Measurements from ENCODE around the gene NR2C2. TPM values are rescaled to one million over a fixed set of nuclear protein-coding genes. Genes with fewer than 3 reads are reported as not detected.

Gene NR2C2
- total RNA-seq, 1 experiment from 2014 or later: 30.2 TPM

DNA sequence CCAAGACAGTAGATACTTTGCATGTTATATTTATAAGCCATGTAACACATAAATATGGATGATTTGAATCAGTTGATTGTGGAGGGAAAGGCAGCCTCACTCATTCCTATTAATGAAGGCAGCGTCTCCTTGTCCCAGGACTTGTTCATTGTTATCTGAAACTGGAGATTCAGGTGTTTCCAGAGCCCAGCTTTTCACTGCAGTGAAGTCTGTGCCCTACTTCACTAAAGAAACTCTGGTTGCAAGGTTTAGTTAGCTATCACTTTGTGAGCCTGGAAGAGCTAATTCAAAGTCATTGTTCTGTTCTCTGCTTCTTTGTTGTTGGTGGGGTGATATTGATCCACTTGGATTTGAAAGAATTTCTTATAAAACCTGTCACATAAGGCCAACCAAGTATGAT is 9.8 kb downstream of the NR2C2 start:
- Histone ChIP-seq H3K4me3 (no peak overlapping the region), H3K36me3 (peaks cover 16% of the 10 kb centered on the region), H3K27ac (no peak overlapping the region), H3K27me3 (replicated peaks) (no peaks in the 10 kb centered on the region), H3K4me1 (replicated peaks) (no peaks in the 10 kb centered on the region), H3K9me3 (replicated peaks) (no peaks in the 10 kb centered on the region)
- no peak for DNase-seq (ENCODE audit: low read depth in 1 of 2, low spot score in 2 of 2)

DNA sequence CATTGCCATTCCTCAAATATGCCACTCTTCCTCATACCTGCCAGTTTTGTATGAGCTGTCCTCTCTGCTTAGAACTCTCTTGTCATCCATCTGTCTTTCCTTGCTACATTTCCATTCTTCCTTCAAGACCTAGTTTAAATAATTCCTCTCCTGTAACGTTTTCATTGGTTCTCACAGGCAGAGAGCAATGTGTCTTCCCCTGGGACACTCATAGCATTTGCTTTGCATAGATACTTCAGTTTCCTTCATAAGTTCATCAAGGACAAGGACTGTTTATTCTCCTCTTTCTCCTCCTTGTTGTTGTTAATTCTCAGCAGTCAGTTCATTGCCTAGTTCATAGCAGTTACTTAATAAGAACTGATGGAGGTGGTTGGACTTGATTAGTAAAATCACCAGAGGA is 10.5 kb downstream of the NR2C2 start:
- no peak for DNase-seq (ENCODE audit: low read depth in 1 of 2, low spot score in 2 of 2)

DNA sequence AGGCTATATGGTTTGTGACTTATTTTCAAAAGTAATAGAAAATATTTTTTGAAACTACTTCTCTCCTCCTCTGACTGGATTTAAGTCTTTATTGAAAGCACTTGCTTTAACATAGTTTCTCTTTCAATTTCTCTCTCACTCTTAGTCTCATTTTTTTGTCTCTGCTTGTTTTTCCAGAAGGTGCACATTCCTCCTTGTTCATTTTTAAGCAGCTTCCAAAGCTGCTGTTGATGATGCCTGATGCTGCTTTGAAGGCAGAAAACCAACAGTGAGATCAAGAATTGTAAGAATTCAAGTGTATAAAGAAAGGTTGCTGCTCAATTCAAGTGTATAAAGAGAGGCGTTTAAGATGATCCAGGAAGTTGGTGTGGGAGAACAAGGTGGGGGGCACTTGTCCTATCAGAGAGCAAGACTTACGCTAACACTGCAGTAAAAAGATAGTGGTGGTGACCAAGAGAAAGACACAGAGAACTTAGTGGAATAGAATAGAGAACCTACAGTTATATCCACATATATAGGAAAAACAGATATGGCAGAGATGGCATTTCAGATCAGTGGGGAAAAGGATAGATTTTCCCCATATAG is 12.1 kb downstream of the NR2C2 start:
- H3K9me3 ChIP-seq (replicated peaks): no peaks in the 10 kb centered on the region
- DNase-seq (ENCODE audit: low read depth in 1 of 2, low spot score in 2 of 2): no peak
- H3K4me1 ChIP-seq (replicated peaks): no peaks in the 10 kb centered on the region
- no peak overlapping the region for H3K27ac ChIP-seq
- no peaks in the 10 kb centered on the region for H3K27me3 ChIP-seq (replicated peaks)
- H3K4me3 ChIP-seq: no peak overlapping the region
- peaks cover 18% of the 10 kb centered on the region for H3K36me3 ChIP-seq

More for the DNA sequence above, 10.5 kb downstream of the NR2C2 start:
- no peak overlapping the region for H3K4me3 ChIP-seq
- no peak overlapping the region for H3K27ac ChIP-seq
- H3K4me1 ChIP-seq (replicated peaks): no peaks in the 10 kb centered on the region
- no peaks in the 10 kb centered on the region for H3K27me3 ChIP-seq (replicated peaks)
- H3K36me3 ChIP-seq: peaks cover 16% of the 10 kb centered on the region
- no peaks in the 10 kb centered on the region for H3K9me3 ChIP-seq (replicated peaks)

DNA sequence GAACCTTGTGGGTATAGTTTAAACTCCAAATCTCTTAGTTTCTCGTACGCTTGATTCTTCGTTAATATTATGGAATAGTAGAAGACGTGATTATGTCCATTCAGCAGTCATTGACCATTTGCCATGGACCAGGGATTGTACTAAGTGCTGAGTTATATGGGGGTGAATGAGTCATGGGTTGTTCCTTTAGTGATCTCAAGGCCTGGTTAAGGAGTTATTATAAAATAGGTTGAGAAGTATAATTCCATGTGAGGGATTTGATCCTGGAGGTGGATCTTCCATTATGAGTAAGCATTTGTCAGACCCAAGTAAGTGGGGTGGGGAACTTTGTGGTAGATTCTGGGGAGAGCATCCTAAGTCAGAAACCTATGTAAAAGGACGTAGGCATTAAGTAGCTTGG is 15.4 kb downstream of the NR2C2 start:
- no peak for DNase-seq (ENCODE audit: low read depth in 1 of 2, low spot score in 2 of 2)
- H3K4me3 ChIP-seq: no peak overlapping the region
- no peak overlapping the region for H3K27ac ChIP-seq
- H3K4me1 ChIP-seq (replicated peaks): no peaks in the 10 kb centered on the region
- peaks cover 26% of the 10 kb centered on the region for H3K36me3 ChIP-seq
- no peaks in the 10 kb centered on the region for H3K9me3 ChIP-seq (replicated peaks)
- H3K27me3 ChIP-seq (replicated peaks): no peaks in the 10 kb centered on the region

DNA sequence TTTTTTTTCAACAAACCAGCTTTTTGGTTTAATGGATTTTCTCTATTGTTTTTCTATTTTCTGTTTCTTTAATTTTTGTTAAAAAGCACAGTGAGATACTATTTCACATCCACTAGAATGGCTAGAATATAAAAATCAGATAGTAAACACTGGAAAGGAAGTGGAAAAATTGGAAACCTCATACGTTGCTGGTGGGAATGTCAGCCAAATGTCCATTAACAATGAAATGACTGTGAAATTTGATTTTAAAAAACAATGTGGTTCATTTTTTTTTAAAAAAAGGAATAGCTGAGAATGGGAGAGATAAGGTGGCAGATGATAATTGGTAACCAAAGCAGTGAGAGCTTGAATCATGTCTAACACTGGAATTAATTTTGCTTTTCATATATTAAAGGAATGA is 19.9 kb downstream of the NR2C2 start:
- H3K27ac ChIP-seq: no peak overlapping the region
- H3K27me3 ChIP-seq (replicated peaks): no peaks in the 10 kb centered on the region
- no peak overlapping the region for H3K4me3 ChIP-seq
- no peak for DNase-seq (ENCODE audit: low read depth in 1 of 2, low spot score in 2 of 2)
- H3K9me3 ChIP-seq (replicated peaks): no peaks in the 10 kb centered on the region
- H3K36me3 ChIP-seq: peaks cover 32% of the 10 kb centered on the region
- H3K4me1 ChIP-seq (replicated peaks): no peaks in the 10 kb centered on the region

DNA sequence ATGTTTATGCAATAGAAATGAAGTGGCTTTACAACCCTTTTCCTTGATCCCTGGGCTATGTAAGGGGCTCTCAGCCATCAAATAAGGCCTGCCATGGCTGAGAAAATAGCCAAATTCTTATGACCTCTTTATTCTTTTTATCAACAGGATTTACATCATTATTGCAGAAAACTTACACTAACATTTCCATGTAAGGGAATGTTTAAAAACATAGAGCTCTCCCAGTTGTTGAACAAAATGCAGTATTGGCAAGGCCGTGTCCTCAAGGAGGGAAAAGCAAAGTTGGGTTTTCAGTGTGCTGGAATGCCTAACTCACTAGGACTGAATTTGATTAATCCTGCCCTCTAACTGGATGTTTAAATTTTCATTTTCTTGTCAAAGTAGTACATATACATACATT is 22.3 kb downstream of the NR2C2 start:
- DNase-seq (ENCODE audit: low read depth in 1 of 2, low spot score in 2 of 2): no peak
- no peaks in the 10 kb centered on the region for H3K4me1 ChIP-seq (replicated peaks)
- no peaks in the 10 kb centered on the region for H3K27me3 ChIP-seq (replicated peaks)
- no peak overlapping the region for H3K27ac ChIP-seq
- H3K36me3 ChIP-seq: peaks cover 43% of the 10 kb centered on the region
- H3K4me3 ChIP-seq: no peak overlapping the region
- no peaks in the 10 kb centered on the region for H3K9me3 ChIP-seq (replicated peaks)

DNA sequence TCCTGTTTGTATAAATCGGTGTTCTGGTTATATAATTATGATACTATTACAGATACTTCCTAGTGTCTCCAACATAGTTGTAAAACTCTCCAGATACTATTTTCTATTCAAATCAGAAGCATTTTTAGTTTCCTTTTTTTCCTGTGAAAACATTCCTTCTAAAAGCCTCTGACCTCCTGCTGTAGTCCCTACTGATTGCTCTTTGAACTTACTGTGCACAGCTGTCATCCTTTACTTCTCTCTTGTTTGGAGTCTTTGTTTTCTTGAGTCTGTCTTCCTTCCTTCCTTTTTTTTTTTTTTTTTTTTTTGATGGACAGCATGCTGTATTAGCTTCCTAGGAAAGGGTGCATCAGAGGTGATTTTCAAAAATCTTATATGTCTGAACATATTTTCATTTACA is 28.9 kb downstream of the NR2C2 start:
- Histone ChIP-seq H3K9me3 (replicated peaks) (no peaks in the 10 kb centered on the region), H3K27ac (no peak overlapping the region), H3K36me3 (peaks cover 26% of the 10 kb centered on the region), H3K27me3 (replicated peaks) (no peaks in the 10 kb centered on the region), H3K4me1 (replicated peaks) (no peaks in the 10 kb centered on the region), H3K4me3 (no peak overlapping the region)
- no peak for DNase-seq (ENCODE audit: low read depth in 1 of 2, low spot score in 2 of 2)

DNA sequence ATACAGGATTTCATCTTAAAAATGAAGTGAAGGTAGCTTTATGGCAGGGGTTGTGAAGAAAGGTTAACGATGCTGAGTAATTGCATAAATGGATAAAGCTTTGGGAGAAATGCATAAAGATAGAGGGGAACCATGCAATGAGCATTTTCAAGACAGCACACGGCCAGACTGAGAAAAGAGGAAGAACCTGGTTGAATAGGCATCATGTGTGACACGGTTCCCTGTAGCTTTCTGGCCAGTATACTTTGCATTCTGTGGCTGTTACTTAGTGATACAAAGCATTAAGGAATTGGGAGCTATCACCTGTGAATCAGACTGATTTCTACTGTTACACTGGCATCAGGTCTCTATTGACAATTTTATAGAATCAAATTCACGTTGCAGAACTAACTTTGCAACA is 33.3 kb downstream of the NR2C2 start:
- H3K36me3 ChIP-seq: peaks cover 13% of the 10 kb centered on the region
- DNase-seq (ENCODE audit: low read depth in 1 of 2, low spot score in 2 of 2): no peak
- no peaks in the 10 kb centered on the region for H3K4me1 ChIP-seq (replicated peaks)
- H3K9me3 ChIP-seq (replicated peaks): no peaks in the 10 kb centered on the region
- H3K27me3 ChIP-seq (replicated peaks): no peaks in the 10 kb centered on the region
- no peak overlapping the region for H3K27ac ChIP-seq
- no peak overlapping the region for H3K4me3 ChIP-seq

DNA sequence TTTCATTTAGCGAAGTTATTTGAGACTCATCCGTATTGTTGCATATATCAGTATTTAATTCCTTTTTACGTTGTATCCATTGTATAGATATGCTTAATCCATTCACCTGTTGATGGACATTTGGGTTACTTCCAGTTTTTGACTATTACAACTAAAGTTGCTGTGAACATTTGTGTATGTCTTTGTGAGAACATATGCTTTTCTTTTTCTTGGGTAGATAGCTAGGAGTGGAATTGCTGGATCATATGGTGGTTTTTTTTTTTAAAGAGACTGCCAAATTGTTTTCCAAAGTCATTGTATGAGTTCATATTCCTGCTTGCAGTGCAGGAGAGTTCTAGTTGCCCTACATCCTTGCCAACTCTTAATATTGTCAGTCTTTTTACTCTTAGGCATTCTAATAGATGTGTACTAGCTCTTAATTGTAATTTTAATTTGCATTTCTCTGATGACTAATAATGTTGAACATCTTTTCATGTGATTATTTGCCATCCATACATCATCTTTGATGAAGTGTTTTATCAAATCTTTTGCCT is 37.3 kb downstream of the NR2C2 start:
- no peak for DNase-seq (ENCODE audit: low read depth in 1 of 2, low spot score in 2 of 2)
- no peaks in the 10 kb centered on the region for H3K27me3 ChIP-seq (replicated peaks)
- H3K4me1 ChIP-seq (replicated peaks): no peaks in the 10 kb centered on the region
- no peak overlapping the region for H3K4me3 ChIP-seq
- H3K9me3 ChIP-seq (replicated peaks): no peaks in the 10 kb centered on the region
- peaks cover 5% of the 10 kb centered on the region; the same call in 1 of the 2 replicates for H3K36me3 ChIP-seq
- H3K27ac ChIP-seq: no peak overlapping the region

DNA sequence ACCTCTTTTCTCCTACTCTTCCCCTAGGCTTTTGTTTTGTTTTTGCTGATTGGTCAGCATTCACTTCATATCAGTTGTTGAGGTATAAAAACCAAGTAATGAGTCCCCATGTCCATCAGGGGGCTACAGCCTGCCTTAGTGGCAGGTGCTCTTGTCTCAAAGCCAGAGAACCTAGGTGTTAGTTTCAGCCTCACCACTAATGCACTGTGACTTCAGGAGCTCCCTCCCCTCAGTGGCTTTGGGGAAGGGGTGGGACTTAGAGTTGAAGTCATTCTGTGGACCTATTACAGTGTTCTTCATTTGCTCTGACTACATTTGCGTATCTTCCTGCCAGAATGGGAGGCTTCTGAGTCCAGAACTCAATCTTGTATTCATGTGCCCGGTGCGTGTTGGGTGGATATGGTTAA is 41.6 kb downstream of the NR2C2 start:
- Histone ChIP-seq H3K9me3 (replicated peaks) (no peaks in the 10 kb centered on the region), H3K36me3 (no peaks in the 10 kb centered on the region), H3K27ac (no peak overlapping the region), H3K4me1 (replicated peaks) (no peaks in the 10 kb centered on the region), H3K4me3 (no peak overlapping the region), H3K27me3 (replicated peaks) (no peaks in the 10 kb centered on the region)
- DNase-seq (ENCODE audit: low read depth in 1 of 2, low spot score in 2 of 2): no peak

DNA sequence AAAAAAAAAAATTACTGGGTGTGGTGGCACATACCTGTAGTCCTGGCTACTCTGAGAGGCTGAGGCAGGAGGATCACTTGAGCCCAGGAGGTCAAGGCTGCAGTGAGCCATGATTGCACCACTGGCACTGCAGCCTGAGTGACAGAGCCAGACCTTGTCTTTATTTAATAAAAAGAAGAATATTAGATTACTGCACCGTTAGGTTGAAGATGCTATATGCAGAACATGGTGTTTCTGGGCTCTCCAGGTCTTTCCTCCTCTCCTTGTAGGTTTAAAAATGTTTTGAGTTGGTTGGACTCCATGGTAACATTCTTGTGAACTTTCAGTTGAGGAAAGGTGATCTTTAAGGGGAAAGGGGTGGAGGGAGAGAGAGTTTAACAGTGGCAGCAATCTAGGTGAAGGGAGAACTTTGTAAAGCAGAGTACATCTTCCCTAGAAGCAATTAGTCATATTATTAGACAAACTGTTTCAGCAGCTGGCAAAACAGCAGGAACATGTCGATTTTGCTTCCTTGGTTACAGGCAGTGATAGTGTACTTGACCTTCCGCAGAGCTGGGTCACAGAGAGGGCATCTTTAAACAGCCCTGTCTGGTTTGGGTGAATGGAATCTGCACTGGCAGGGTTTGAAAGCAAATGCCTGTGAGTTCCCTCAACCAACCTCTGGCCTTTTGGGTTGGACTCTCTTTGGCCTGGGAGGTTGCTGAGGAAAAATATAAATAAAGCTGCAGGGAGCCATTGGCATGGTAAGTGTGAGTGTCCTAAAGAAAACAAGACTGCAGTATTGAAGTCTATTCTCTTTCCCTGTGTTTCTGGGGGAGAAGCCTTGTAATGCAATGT is 42.8 kb downstream of the NR2C2 start:
- Histone ChIP-seq H3K27ac (no peak overlapping the region), H3K27me3 (replicated peaks) (no peaks in the 10 kb centered on the region)
- no peak for DNase-seq (ENCODE audit: low read depth in 1 of 2, low spot score in 2 of 2)

DNA sequence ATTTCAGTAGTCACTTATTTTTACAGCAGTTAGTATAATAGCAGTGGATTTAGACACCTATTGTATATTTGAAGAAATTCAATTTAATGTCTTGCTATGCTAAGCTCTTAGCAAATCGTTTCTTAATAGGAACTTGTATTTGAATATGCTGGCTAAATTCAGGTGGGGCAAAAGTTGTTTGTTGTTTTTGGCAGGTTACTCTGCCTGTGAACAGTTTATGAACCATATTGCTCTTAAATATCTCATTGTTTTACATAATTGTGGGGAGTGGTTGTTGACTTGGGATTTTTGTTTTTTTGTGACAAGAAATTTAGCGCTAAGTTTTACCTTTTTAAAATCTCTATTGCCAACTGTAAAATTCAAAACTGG is 43.4 kb downstream of the NR2C2 start:
- Histone ChIP-seq H3K27me3 (replicated peaks) (no peaks in the 10 kb centered on the region), H3K36me3 (no peaks in the 10 kb centered on the region), H3K4me1 (replicated peaks) (no peaks in the 10 kb centered on the region), H3K27ac (no peak overlapping the region), H3K9me3 (replicated peaks) (no peaks in the 10 kb centered on the region), H3K4me3 (no peak overlapping the region)
- DNase-seq (ENCODE audit: low read depth in 1 of 2, low spot score in 2 of 2): no peak

More for the DNA sequence above, 42.8 kb downstream of the NR2C2 start:
- no peaks in the 10 kb centered on the region for H3K4me1 ChIP-seq (replicated peaks)
- no peaks in the 10 kb centered on the region for H3K9me3 ChIP-seq (replicated peaks)
- no peaks in the 10 kb centered on the region for H3K36me3 ChIP-seq
- H3K4me3 ChIP-seq: no peak overlapping the region

DNA sequence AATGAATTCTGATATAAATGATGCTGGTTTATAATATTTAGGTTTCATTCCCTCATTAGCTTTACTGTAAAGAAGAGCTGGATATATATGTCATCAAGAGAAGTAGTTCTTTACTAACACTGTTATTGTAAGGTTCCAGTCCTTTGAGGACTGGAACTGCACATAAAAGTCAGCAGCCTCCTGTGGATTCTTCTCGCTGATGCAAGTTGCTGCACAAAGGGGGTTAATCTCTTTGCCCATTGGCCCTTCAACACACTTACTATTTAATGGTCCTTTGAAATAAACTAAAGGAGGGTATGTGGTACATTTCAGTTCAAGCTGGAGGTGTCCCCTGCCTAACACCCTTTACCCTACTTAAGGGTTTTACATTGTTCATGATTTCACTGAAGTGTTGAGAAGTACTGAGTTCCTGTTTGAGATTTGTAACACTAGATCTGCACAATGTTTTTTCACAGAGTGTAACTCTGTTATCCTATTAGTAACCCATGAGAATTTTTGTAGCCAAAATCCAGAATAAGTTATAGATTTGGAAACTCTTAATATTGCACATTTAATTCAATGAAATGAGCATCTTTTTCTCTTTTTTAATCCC is 43.9 kb downstream of the NR2C2 start:
- Histone ChIP-seq H3K9me3 (replicated peaks) (no peaks in the 10 kb centered on the region), H3K4me3 (no peak overlapping the region), H3K4me1 (replicated peaks) (no peaks in the 10 kb centered on the region), H3K36me3 (no peaks in the 10 kb centered on the region), H3K27ac (no peak overlapping the region), H3K27me3 (replicated peaks) (no peaks in the 10 kb centered on the region)
- DNase-seq (ENCODE audit: low read depth in 1 of 2, low spot score in 2 of 2): no peak
